Myocyte (in vitro differentiated cells): ENCODE measurements around the gene HASPIN. TPM values are rescaled to one million over a fixed set of nuclear protein-coding genes. Genes with fewer than 3 reads are reported as not detected.

Experiments used
- DNase-seq: peaks from one replicate; pipeline ENCODE4 v3.0.0-alpha.2; 2012; ENCODE audit warnings: low read depth
- polyA plus RNA-seq: library from polyadenylated mRNA; unstranded; fragments of >200 nt; gene quantifications from one replicate; pipeline ENCODE4 v1.2.1, GENCODE V29; 2012; ENCODE audit warnings: missing spikeins
- total RNA-seq: library from RNA; depleted of rRNA; stranded (reverse); fragments of >200 nt; gene quantifications from 2 replicates; pipeline ENCODE4 v1.2.3, GENCODE V29; 2014

The HASPIN gene
- 0.78 and 1.6 TPM in 2 replicates for total RNA-seq
- polyA plus RNA-seq = 0.32 TPM

- peak; percentile 92 for DNase-seq
These were observed at the start of gene HASPIN for GRCh38 chr17:3723556-3724377. Gene HASPIN (plus strand): TSS chr17:3723903. CDS start chr17:3723936, 33 bp downstream.

- no peak for DNase-seq
These were observed 47.8 kb upstream of the HASPIN start for GRCh38 chr17:3675886-3676285.

GRCh38 chr17:3678095-3678820, 45.4 kb upstream of the HASPIN start:
- no peak for DNase-seq

- no peak for DNase-seq
These were observed 44.7 kb upstream of the HASPIN start for GRCh38 chr17:3678821-3679530.

- DNase-seq = no peak
These were observed 44.1 kb upstream of the HASPIN start for GRCh38 chr17:3679531-3680126.

GRCh38 chr17:3681057-3681456, 42.6 kb upstream of the HASPIN start:
- no peak for DNase-seq

- no peak for DNase-seq
These were observed 42.1 kb upstream of the HASPIN start for GRCh38 chr17:3681565-3681964.

GRCh38 chr17:3682033-3682432, 41.7 kb upstream of the HASPIN start:
- no peak for DNase-seq

- DNase-seq = peak; percentile 52
These were observed 40.6 kb upstream of the HASPIN start for GRCh38 chr17:3683054-3683511.

GRCh38 chr17:3685174-3685573, 38.5 kb upstream of the HASPIN start:
- DNase-seq = no peak

GRCh38 chr17:3688027-3688553, 35.6 kb upstream of the HASPIN start:
- DNase-seq = no peak

GRCh38 chr17:3688852-3689261, 34.8 kb upstream of the HASPIN start:
- DNase-seq = no peak

GRCh38 chr17:3689262-3690093, 34.2 kb upstream of the HASPIN start:
- DNase-seq = no peak

GRCh38 chr17:3690094-3690715, 33.5 kb upstream of the HASPIN start:
- DNase-seq = no peak

- no peak for DNase-seq
These were observed 32.1 kb upstream of the HASPIN start for GRCh38 chr17:3691617-3692067.

- DNase-seq = no peak
These were observed 31.4 kb upstream of the HASPIN start for GRCh38 chr17:3692346-3692745.

GRCh38 chr17:3693141-3693540, 30.6 kb upstream of the HASPIN start:
- DNase-seq = peak; percentile 29

GRCh38 chr17:3693829-3694231, 29.9 kb upstream of the HASPIN start:
- DNase-seq = peak; percentile 94

- DNase-seq = peak; percentile 98
These were observed 28.5 kb upstream of the HASPIN start for GRCh38 chr17:3695129-3695722.
